Activated CD4-positive, alpha-beta T cell treated with anti-CD3 and anti-CD28 coated beads for 36 hours (primary cell): ENCODE data around the gene HOXC6. TPM values are rescaled to one million over a fixed set of nuclear protein-coding genes. Genes with fewer than 3 reads are reported as not detected.

Experiments used
- ATAC-seq: fragments of 200-7000 bp; cut with Tn5 transposase; one replicate; pipeline ENCODE4 v1.10.0; 2021; ENCODE audit warnings: mild to moderate bottlenecking, moderate library complexity
- CTCF ChIA-PET: fragments of 350-600 bp; sonication (Branson Sonifier 250); formaldehyde crosslinking; loops from one replicate; lab custom pipeline; 2021; ENCODE audit warnings: antibody characterized with exemption; lab: Charles Lee
- POLR2A ChIA-PET: fragments of 350-600 bp; sonication (Branson Sonifier 250); formaldehyde crosslinking; loops from one replicate; lab custom pipeline; 2021; ENCODE audit warnings: antibody characterized with exemption, inconsistent platforms; lab: Charles Lee
- DNase-seq: peaks from one replicate; pipeline ENCODE4 v3.0.0-alpha.2; 2020
- H3K27ac Mint-ChIP-seq: one replicate; pipeline ENCODE4 v1.8.0; 2021; ENCODE audit warnings: mixed read lengths
- H3K27me3 Mint-ChIP-seq: one replicate; pipeline ENCODE4 v1.8.0; 2021; ENCODE audit warnings: mixed read lengths
- H3K36me3 Mint-ChIP-seq: one replicate; pipeline ENCODE4 v1.8.0; 2021; ENCODE audit warnings: low read depth, mixed read lengths
- H3K4me1 Mint-ChIP-seq: one replicate; pipeline ENCODE4 v1.8.0; 2021; ENCODE audit warnings: mixed read lengths
- H3K4me3 Mint-ChIP-seq: one replicate; pipeline ENCODE4 v1.8.0; 2021; ENCODE audit warnings: mild to moderate bottlenecking, moderate library complexity, mixed read lengths
- H3K9me3 Mint-ChIP-seq: one replicate; pipeline ENCODE4 v1.8.0; 2021; ENCODE audit warnings: low read depth, mixed read lengths
- intact Hi-C, 2 experiments: fragments of 100-400 bp; cut with DNase I in 1 of 2; cut with micrococcal nuclease in 1 of 2; formaldehyde crosslinking; loops; one replicate each; pipeline versions ENCODE4 v1.14.2 to v1.15.1; 2022 to 2024; cut with DNase I, micrococcal nuclease
- total RNA-seq, 2 experiments: library from RNA; stranded (reverse); gene quantifications; one replicate each; pipeline ENCODE4 v1.2.3, GENCODE V29; 2021

HOXC6 gene
- total RNA-seq, 2 experiments from 2014 or later, result not detected

- POLR2A ChIA-PET, result no interaction called here
Observed at GRCh38 chr12:54046809-54047159, 18.5 kb downstream of the HOXC6 start.

GRCh38 chr12:54047160-54047963 is 19.1 kb downstream of the HOXC6 start:
- Mint-ChIP-seq H3K9me3 (no peaks in the 10 kb centered on the region), H3K27ac (no peak overlapping the region), H3K27me3 (peaks cover 72% of the 10 kb centered on the region), H3K36me3 (no peaks in the 10 kb centered on the region), H3K4me1 (peaks cover 15% of the 10 kb centered on the region), H3K4me3 (no peak overlapping the region)
- DNase-seq (no peak), ATAC-seq (no peak)
- ChIA-PET CTCF (interaction anchor here (0.6 to 0.7 kb wide), 2 partner anchors 15 to 56 kb away, joined by 3 read pairs; no protein-coding TSS in a partner anchor), POLR2A (no interaction called here)
- intact Hi-C loops, result loop anchor here in 1 of 2 experiments (5.0 kb wide), 1 partner anchor 40 kb away; the partner anchor contains the start of gene HOXC8

More at GRCh38 chr12:54046809-54047159, 18.5 kb downstream of the HOXC6 start:
- ATAC-seq, result no peak
- Mint-ChIP-seq H3K36me3 (no peaks in the 10 kb centered on the region), H3K27me3 (peaks cover 71% of the 10 kb centered on the region), H3K4me1 (peaks cover 12% of the 10 kb centered on the region), H3K27ac (no peak overlapping the region), H3K9me3 (no peaks in the 10 kb centered on the region), H3K4me3 (no peak overlapping the region)
- no peak for DNase-seq
- CTCF ChIA-PET, result interaction anchor here (0.6 kb wide), 1 partner anchor 14 kb away, joined by 3 read pairs; no protein-coding TSS in a partner anchor
- intact Hi-C loops, result loop anchor here in 1 of 2 experiments (5.0 kb wide), 1 partner anchor 39 kb away; the partner anchor contains the start of gene HOXC8

- no peak overlapping the region for H3K4me3 Mint-ChIP-seq
- peaks cover 73% of the 10 kb centered on the region for H3K27me3 Mint-ChIP-seq
- H3K9me3 Mint-ChIP-seq, result no peaks in the 10 kb centered on the region
- H3K27ac Mint-ChIP-seq, result no peak overlapping the region
- ATAC-seq (no peak), DNase-seq (no peak)
- intact Hi-C loops, result loop anchor here in 1 of 2 experiments (5.0 kb wide), 1 partner anchor 41 kb away; the partner anchor contains the start of gene HOXC8
- ChIA-PET POLR2A (no interaction called here), CTCF (interaction anchor here (0.7 to 1.4 kb wide), 2 partner anchors 56 to 153 kb away, joined by 3 to 6 read pairs; no protein-coding TSS in a partner anchor)
- no peaks in the 10 kb centered on the region for H3K36me3 Mint-ChIP-seq
- H3K4me1 Mint-ChIP-seq, result peaks cover 18% of the 10 kb centered on the region
Observed at GRCh38 chr12:54047964-54048303, 19.7 kb downstream of the HOXC6 start.

GRCh38 chr12:54048406-54049093 is 20.3 kb downstream of the HOXC6 start:
- H3K4me1 Mint-ChIP-seq, result peaks cover 20% of the 10 kb centered on the region
- H3K9me3 Mint-ChIP-seq, result no peaks in the 10 kb centered on the region
- ATAC-seq (no peak), DNase-seq (no peak)
- no peaks in the 10 kb centered on the region for H3K36me3 Mint-ChIP-seq
- intact Hi-C loops, result loop anchor here in 1 of 2 experiments (5.0 kb wide), 1 partner anchor 41 kb away; the partner anchor contains the start of gene HOXC8
- ChIA-PET POLR2A (no interaction called here), CTCF (interaction anchor here (0.7 to 1.4 kb wide), 2 partner anchors 57 to 153 kb away, joined by 3 to 6 read pairs; no protein-coding TSS in a partner anchor)
- H3K4me3 Mint-ChIP-seq, result no peak overlapping the region
- H3K27ac Mint-ChIP-seq, result no peak overlapping the region
- H3K27me3 Mint-ChIP-seq, result peaks cover 77% of the 10 kb centered on the region

- intact Hi-C loops, result loop anchor here in 1 of 2 experiments (5.0 kb wide), 1 partner anchor 42 kb away; the partner anchor contains the start of gene HOXC8
- ChIA-PET POLR2A (no interaction called here), CTCF (interaction anchor here (1.4 kb wide), 1 partner anchor 152 kb away, joined by 6 read pairs; no protein-coding TSS in a partner anchor)
- ATAC-seq (no peak), DNase-seq (no peak)
- peaks cover 79% of the 10 kb centered on the region for H3K27me3 Mint-ChIP-seq
- no peak overlapping the region for H3K27ac Mint-ChIP-seq
- H3K36me3 Mint-ChIP-seq, result no peaks in the 10 kb centered on the region
- H3K4me1 Mint-ChIP-seq, result peaks cover 23% of the 10 kb centered on the region
- no peaks in the 10 kb centered on the region for H3K9me3 Mint-ChIP-seq
- no peak overlapping the region for H3K4me3 Mint-ChIP-seq
Observed at GRCh38 chr12:54049108-54049507, 20.9 kb downstream of the HOXC6 start.

- Mint-ChIP-seq H3K4me3 (no peak overlapping the region), H3K4me1 (peaks cover 26% of the 10 kb centered on the region), H3K36me3 (no peaks in the 10 kb centered on the region), H3K27ac (no peak overlapping the region), H3K27me3 (peaks cover 80% of the 10 kb centered on the region), H3K9me3 (no peaks in the 10 kb centered on the region)
- ATAC-seq (no peak), DNase-seq (no peak)
- ChIA-PET POLR2A (interaction anchor here (0.8 kb wide), 1 partner anchor 66 kb away, joined by 3 read pairs; the partner anchor contains the start of gene HOXC10), CTCF (interaction anchor here (1.5 to 1.6 kb wide), 2 partner anchors 18 to 142 kb away, joined by 6 to 7 read pairs; partner anchors contain the start of gene HOXC5)
- intact Hi-C loops, result loop anchor here (5.0 kb wide), 3 partner anchors 58 to 93 kb away; no protein-coding TSS in a partner anchor
Observed at GRCh38 chr12:54050482-54050810, 22.2 kb downstream of the HOXC6 start.

- intact Hi-C loops, result loop anchor here (5.0 kb wide), 3 partner anchors 59 to 94 kb away; no protein-coding TSS in a partner anchor
- no peak for DNase-seq
- no peak for ATAC-seq
- Mint-ChIP-seq H3K4me3 (no peak overlapping the region), H3K4me1 (peaks cover 26% of the 10 kb centered on the region), H3K36me3 (no peaks in the 10 kb centered on the region), H3K27me3 (peaks cover 81% of the 10 kb centered on the region), H3K9me3 (no peaks in the 10 kb centered on the region), H3K27ac (no peak overlapping the region)
- ChIA-PET CTCF (interaction anchor here (1.1 to 1.6 kb wide), 3 partner anchors 18 to 141 kb away, joined by 5 to 7 read pairs (median 6); partner anchors contain the start of gene HOXC5), POLR2A (interaction anchor here (0.8 kb wide), 1 partner anchor 66 kb away, joined by 3 read pairs; the partner anchor contains the start of gene HOXC10)
Observed at GRCh38 chr12:54051026-54051842, 23.0 kb downstream of the HOXC6 start.

GRCh38 chr12:54051874-54052437 is 23.7 kb downstream of the HOXC6 start:
- intact Hi-C loops, result loop anchor here (2.0 to 5.0 kb wide), 5 partner anchors 45 to 95 kb away; no protein-coding TSS in a partner anchor
- Mint-ChIP-seq H3K4me3 (no peak overlapping the region), H3K27ac (no peak overlapping the region), H3K4me1 (peaks cover 25% of the 10 kb centered on the region), H3K27me3 (peaks cover 81% of the 10 kb centered on the region), H3K36me3 (no peaks in the 10 kb centered on the region), H3K9me3 (no peaks in the 10 kb centered on the region)
- ChIA-PET POLR2A (no interaction called here), CTCF (interaction anchor here (0.6 to 2.5 kb wide), 10 partner anchors 9 to 149 kb away, joined by 3 to 15 read pairs (median 4); partner anchors contain the start of gene HOXC5)
- no peak for DNase-seq
- ATAC-seq, result no peak

GRCh38 chr12:54052438-54053002 is 24.3 kb downstream of the HOXC6 start:
- DNase-seq, result no peak
- ATAC-seq, result no peak
- Mint-ChIP-seq H3K36me3 (no peaks in the 10 kb centered on the region), H3K27ac (no peak overlapping the region), H3K27me3 (peaks cover 84% of the 10 kb centered on the region), H3K4me1 (peaks cover 23% of the 10 kb centered on the region), H3K4me3 (no peak overlapping the region), H3K9me3 (no peaks in the 10 kb centered on the region)
- ChIA-PET POLR2A (no interaction called here), CTCF (interaction anchor here (0.6 to 2.5 kb wide), 12 partner anchors 8 to 172 kb away, joined by 3 to 15 read pairs (median 3); partner anchors contain the start of gene HOXC5)
- intact Hi-C loops, result loop anchor here (2.0 to 5.0 kb wide), 5 partner anchors 46 to 96 kb away; no protein-coding TSS in a partner anchor
